ENCODE measurements around the gene SLC10A4.

- TF ChIP-seq POLR2A (IDR thresholded peaks at IDR 0.05; ENCODE audit: low read length) (no peak), RCOR1 (IDR thresholded peaks at IDR 0.05; ENCODE audit: low read depth, low read length) (no peak), ZFP36 (IDR thresholded peaks at IDR 0.05; ENCODE audit: borderline replicate concordance, partially characterized antibody) (no peak), MAX (IDR thresholded peaks at IDR 0.05) (no peak), CEBPB (IDR thresholded peaks at IDR 0.05) (no peak), CTCF (IDR thresholded peaks at IDR 0.05) (no peak), JUN (IDR thresholded peaks at IDR 0.05) (no peak), CBX2 (IDR thresholded peaks at IDR 0.05; ENCODE audit: borderline replicate concordance, low read depth) (no peak)
Measured at GRCh38 chr4:48526406-48526805, 43.3 kb downstream of the SLC10A4 start.
